Measurements from ENCODE around the gene ALDH1L2. TPM values are rescaled to one million over a fixed set of nuclear protein-coding genes. Genes with fewer than 3 reads are reported as not detected.

Gene ALDH1L2
- total and polyA plus RNA-seq, 9 of the 15 experiments (the other 6 are each of a cell fraction or from before 2014, with no cell fraction given): 1.1 to 9.9 (median 3.8) TPM

DNA sequence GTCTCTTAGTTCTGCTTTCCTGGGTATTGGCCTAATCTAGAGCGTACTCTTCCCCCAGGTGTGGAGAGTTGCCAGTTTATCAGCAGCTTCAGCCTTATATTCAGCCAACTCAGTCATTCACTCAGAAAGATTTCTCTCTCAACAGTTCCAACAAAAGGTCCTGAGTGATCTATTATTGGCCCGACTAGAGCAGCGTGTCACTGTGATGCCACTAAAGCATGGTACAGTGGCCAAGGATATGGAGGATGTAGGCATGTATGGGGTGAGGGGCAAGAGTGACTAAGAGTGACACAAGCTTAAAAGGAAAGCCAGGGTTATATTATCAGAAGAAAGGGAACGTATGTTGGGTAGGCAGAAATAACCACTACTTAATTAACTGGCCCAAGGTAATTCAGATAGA lies 93.3 kb downstream of the ALDH1L2 start (continued):
- TF ChIP-seq, protein P1, sequence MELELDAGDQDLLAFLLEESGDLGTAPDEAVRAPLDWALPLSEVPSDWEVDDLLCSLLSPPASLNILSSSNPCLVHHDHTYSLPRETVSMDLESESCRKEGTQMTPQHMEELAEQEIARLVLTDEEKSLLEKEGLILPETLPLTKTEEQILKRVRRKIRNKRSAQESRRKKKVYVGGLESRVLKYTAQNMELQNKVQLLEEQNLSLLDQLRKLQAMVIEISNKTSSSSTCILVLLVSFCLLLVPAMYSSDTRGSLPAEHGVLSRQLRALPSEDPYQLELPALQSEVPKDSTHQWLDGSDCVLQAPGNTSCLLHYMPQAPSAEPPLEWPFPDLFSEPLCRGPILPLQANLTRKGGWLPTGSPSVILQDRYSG (tag; conservative IDR thresholded peaks at IDR 0.05; ENCODE audit: low read depth): no peak

DNA sequence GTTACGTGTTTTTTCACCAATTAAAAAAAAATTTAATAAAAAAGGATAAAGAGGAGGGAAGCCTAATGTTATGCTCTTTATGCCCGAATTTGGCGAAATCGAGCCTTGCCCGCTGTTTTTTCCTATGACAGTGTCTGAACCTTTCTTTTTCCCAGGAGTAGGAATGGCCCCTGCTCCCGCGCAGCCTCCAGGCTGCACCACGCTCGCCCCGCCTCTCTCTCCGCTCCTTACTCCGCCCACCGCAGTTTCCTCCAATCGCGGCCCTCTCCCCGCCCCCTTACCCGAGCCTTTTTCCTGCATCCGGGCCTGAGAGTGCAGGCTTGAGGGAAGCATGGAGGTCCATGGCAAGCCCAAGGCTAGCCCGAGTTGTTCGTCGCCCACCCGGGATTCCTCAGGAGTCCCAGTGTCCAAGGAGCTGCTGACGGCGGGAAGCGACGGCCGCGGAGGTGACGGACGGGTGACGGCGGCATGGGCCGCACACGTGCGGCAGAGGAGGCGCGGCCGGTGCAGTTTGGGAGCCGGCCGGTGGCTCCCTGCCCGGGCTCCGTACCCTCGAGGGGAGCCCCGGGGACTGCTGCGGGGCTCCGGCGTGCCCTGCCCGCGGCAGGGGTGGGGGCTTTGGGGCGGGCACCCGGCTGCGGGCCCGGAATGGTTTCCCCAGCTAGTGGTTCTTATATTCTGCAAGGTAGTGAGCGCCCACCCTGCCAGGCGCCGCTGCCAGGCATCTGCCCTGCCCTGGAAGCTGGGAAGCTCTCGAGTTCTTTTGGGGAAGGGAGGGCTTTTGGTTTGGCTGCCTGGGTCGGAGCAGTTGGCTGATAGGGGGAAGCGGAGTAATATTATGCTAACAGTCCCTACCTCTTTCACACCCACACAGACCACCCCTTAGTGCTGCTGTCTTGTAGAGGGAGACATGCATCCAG lies 98.0 kb downstream of the ALDH1L2 start, which contains the start of gene NOPCHAP1:
NOPCHAP1 (plus strand) TSS at position 295 of the 920 bp plus-strand sequence; CDS start at position 332, 37 bp downstream.
- peak within 1 kb of the TSS; percentile 70 for H3K27ac ChIP-seq (ENCODE audit: extremely low read depth, low read depth, low read length)
- H3K4me1 ChIP-seq (replicated peaks in 1 of 2; ENCODE audit: control insufficient read depth in 2 of 2, insufficient read depth in 2 of 2, low read length in 2 of 2): peaks cover 0 to 10% of the 10 kb centered on the region in 2 experiments; a peak in 2 of 5 replicates
- FAIRE-seq (peak; percentile 75), ATAC-seq (peak; percentile 100), DNase-seq (ENCODE audit: extremely low read depth in 1 of 4, low spot score in 3 of 4) (peak; percentile 93 to 95 (median 94))
- no peaks in the 10 kb centered on the region for H3K27me3 ChIP-seq (ENCODE audit: control insufficient read depth in 2 of 2, insufficient read depth in 2 of 2, low read length in 2 of 2)
- BruUV-seq (replicated peaks): no TSS peak
- peaks cover 45% of the 10 kb centered on the region for H3K79me2 ChIP-seq (ENCODE audit: control insufficient read depth, insufficient read depth, low read length)
- H3K9me3 ChIP-seq (replicated peaks; ENCODE audit: control insufficient read depth, insufficient read depth, low read depth, low read length): no peaks in the 10 kb centered on the region
- H3K9me1 ChIP-seq (ENCODE audit: control insufficient read depth, insufficient read depth, low read length): no peaks in the 10 kb centered on the region
- peaks cover 33% of the 10 kb centered on the region; the same call in 2 of the 3 replicates for H3K36me3 ChIP-seq (ENCODE audit: control insufficient read depth, insufficient read depth, low read length)
- H3K4me3 ChIP-seq: peak within 1 kb of the TSS; percentile 86
- peak within 1 kb of the TSS; percentile 92 for H3K4me2 ChIP-seq (ENCODE audit: insufficient read depth, low read length)
- in situ Hi-C loops (cut with MboI): no loop called here
- no peaks in the 10 kb centered on the region for H4K20me1 ChIP-seq (replicated peaks; ENCODE audit: control insufficient read depth, insufficient read depth, low read length)
- H2AFZ ChIP-seq (ENCODE audit: low read depth, low read length): peak within 1 kb of the TSS; percentile 96
- POLR2A ChIA-PET: interaction anchor here (0.9 kb wide), 1 partner anchor 699 kb away, joined by 3 read pairs; no protein-coding TSS in a partner anchor
- intact Hi-C loops (cut with micrococcal nuclease): loop anchor here (5.0 kb wide), 2 partner anchors 66 to 116 kb away; no protein-coding TSS in a partner anchor
- H3K9ac ChIP-seq (ENCODE audit: insufficient read depth in 1 of 2, low read depth in 2 of 2, low read length in 2 of 2): peak within 1 kb of the TSS; percentile 74 to 97
- under 1% methylated on average over 34 of the region's 59 CpGs for whole genome bisulfite sequencing (ENCODE audit: insufficient coverage, low coverage, missing lambda C conversion rate)
- CTCF ChIA-PET (ENCODE audit: low intra/inter-chr PET ratio): no interaction called here
- TF ChIP-seq, protein P2, sequence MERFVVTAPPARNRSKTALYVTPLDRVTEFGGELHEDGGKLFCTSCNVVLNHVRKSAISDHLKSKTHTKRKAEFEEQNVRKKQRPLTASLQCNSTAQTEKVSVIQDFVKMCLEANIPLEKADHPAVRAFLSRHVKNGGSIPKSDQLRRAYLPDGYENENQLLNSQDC (CRISPR knock-in tag; IDR thresholded peaks at IDR 0.05): no peak
- TF ChIP-seq RAD51 (IDR thresholded peaks at IDR 0.05; ENCODE audit: borderline replicate concordance, low read depth) (no peak), NFIX (CRISPR knock-in tag; IDR thresholded peaks at IDR 0.05; ENCODE audit: low read depth) (no peak), MTA1 (IDR thresholded peaks at IDR 0.05; ENCODE audit: borderline replicate concordance) (no peak), ZNF274 (IDR thresholded peaks at IDR 0.05; ENCODE audit: borderline replicate concordance, low read depth, low read length) (no peak)
- TF ChIP-seq, protein P3, sequence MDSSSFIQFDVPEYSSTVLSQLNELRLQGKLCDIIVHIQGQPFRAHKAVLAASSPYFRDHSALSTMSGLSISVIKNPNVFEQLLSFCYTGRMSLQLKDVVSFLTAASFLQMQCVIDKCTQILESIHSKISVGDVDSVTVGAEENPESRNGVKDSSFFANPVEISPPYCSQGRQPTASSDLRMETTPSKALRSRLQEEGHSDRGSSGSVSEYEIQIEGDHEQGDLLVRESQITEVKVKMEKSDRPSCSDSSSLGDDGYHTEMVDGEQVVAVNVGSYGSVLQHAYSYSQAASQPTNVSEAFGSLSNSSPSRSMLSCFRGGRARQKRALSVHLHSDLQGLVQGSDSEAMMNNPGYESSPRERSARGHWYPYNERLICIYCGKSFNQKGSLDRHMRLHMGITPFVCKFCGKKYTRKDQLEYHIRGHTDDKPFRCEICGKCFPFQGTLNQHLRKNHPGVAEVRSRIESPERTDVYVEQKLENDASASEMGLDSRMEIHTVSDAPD (CRISPR knock-in tag; IDR thresholded peaks at IDR 0.05): no peak
- TF ChIP-seq, protein P4, sequence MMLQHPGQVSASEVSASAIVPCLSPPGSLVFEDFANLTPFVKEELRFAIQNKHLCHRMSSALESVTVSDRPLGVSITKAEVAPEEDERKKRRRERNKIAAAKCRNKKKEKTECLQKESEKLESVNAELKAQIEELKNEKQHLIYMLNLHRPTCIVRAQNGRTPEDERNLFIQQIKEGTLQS (IDR thresholded peaks at IDR 0.05): no peak
- TF ChIP-seq, protein P4 (CRISPR knock-in tag; conservative IDR thresholded peaks at IDR 0.05): no peak
- TF ChIP-seq, protein P5, sequence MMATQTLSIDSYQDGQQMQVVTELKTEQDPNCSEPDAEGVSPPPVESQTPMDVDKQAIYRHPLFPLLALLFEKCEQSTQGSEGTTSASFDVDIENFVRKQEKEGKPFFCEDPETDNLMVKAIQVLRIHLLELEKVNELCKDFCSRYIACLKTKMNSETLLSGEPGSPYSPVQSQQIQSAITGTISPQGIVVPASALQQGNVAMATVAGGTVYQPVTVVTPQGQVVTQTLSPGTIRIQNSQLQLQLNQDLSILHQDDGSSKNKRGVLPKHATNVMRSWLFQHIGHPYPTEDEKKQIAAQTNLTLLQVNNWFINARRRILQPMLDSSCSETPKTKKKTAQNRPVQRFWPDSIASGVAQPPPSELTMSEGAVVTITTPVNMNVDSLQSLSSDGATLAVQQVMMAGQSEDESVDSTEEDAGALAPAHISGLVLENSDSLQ (IDR thresholded peaks at IDR 0.05): peak; percentile 26; the same call in 1 of the 2 replicates
- TF ChIP-seq, protein P6, sequence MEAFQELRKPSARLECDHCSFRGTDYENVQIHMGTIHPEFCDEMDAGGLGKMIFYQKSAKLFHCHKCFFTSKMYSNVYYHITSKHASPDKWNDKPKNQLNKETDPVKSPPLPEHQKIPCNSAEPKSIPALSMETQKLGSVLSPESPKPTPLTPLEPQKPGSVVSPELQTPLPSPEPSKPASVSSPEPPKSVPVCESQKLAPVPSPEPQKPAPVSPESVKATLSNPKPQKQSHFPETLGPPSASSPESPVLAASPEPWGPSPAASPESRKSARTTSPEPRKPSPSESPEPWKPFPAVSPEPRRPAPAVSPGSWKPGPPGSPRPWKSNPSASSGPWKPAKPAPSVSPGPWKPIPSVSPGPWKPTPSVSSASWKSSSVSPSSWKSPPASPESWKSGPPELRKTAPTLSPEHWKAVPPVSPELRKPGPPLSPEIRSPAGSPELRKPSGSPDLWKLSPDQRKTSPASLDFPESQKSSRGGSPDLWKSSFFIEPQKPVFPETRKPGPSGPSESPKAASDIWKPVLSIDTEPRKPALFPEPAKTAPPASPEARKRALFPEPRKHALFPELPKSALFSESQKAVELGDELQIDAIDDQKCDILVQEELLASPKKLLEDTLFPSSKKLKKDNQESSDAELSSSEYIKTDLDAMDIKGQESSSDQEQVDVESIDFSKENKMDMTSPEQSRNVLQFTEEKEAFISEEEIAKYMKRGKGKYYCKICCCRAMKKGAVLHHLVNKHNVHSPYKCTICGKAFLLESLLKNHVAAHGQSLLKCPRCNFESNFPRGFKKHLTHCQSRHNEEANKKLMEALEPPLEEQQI (IDR thresholded peaks at IDR 0.05): no peak

Data from K562 (cell line).